RWPE2 (cell line): ENCODE measurements around the gene DLG4.
A peak's percentile ranks its signal among the peaks of the same experiment; 100 is the strongest.

ENCODE experiments used
- ATAC-seq: fragments of 200-7000 bp; cut with Tn5 transposase; 3 replicates; pipeline ENCODE4 v1.9.1; 2021; ENCODE audit warnings: low read depth
- DNase-seq: peaks from one replicate; pipeline ENCODE4 v3.0.0-alpha.2; 2020; ENCODE audit warnings: low spot score
- H3K27ac ChIP-seq: fragments of 450-650 bp; 2 replicates; pipeline ENCODE4 v1.5.1; 2017; ENCODE audit warnings: mild to moderate bottlenecking; ENCODE audit not compliant: poor library complexity, severe bottlenecking
- H3K27me3 ChIP-seq: fragments of 250-450 bp; sonication (Bioruptor Pico); 2 replicates; pipeline ENCODE4 v1.5.1; 2021; ENCODE audit warnings: mild to moderate bottlenecking, moderate library complexity; ENCODE audit not compliant: insufficient read depth, poor library complexity, severe bottlenecking
- H3K36me3 ChIP-seq: fragments of 250-450 bp; sonication (Bioruptor Pico); 2 replicates; pipeline ENCODE4 v1.5.1; 2020; ENCODE audit warnings: low read depth, mild to moderate bottlenecking, moderate library complexity
- H3K4me1 ChIP-seq: fragments of 250-450 bp; sonication (Bioruptor Pico); 2 replicates; pipeline ENCODE4 v1.5.1; 2021; ENCODE audit warnings: mild to moderate bottlenecking, moderate library complexity; ENCODE audit not compliant: insufficient read depth, poor library complexity, severe bottlenecking
- H3K4me3 ChIP-seq: fragments of 250-450 bp; sonication (Bioruptor Pico); 2 replicates; pipeline ENCODE4 v1.5.1; 2021; ENCODE audit warnings: mild to moderate bottlenecking, moderate library complexity; ENCODE audit not compliant: severe bottlenecking
- H3K9me3 ChIP-seq: fragments of 250-450 bp; sonication (Bioruptor Pico); 2 replicates; pipeline ENCODE4 v1.5.1; 2021; ENCODE audit warnings: mild to moderate bottlenecking, moderate library complexity; ENCODE audit not compliant: severe bottlenecking
- CTCF ChIP-seq: fragments of 450-650 bp; IDR thresholded peaks from one replicate; pipeline ENCODE4 v1.5.1; 2017; ENCODE audit warnings: mild to moderate bottlenecking, moderate library complexity; ENCODE audit not compliant: poor library complexity, severe bottlenecking

Gene DLG4

GRCh38 chr17:7259555-7259889, 39.9 kb upstream of the DLG4 start:
- Histone ChIP-seq H3K27ac (peak overlapping the region; percentile 86), H3K4me3 (no peak overlapping the region), H3K36me3 (peaks cover 61% of the 10 kb centered on the region), H3K4me1 (peaks cover 22% of the 10 kb centered on the region), H3K27me3 (no peaks in the 10 kb centered on the region), H3K9me3 (no peaks in the 10 kb centered on the region)
- ATAC-seq (no peak), DNase-seq (no peak)
- no peak for TF ChIP-seq CTCF

- TF ChIP-seq CTCF: no peak
- DNase-seq (no peak), ATAC-seq (peak; percentile 21; the same call in 2 of the 3 replicates)
- Histone ChIP-seq H3K9me3 (no peaks in the 10 kb centered on the region), H3K4me1 (peaks cover 16% of the 10 kb centered on the region), H3K4me3 (no peak overlapping the region), H3K27ac (peak overlapping the region; percentile 86), H3K27me3 (no peaks in the 10 kb centered on the region), H3K36me3 (peaks cover 67% of the 10 kb centered on the region)
Measured at GRCh38 chr17:7258731-7259554, 39.3 kb upstream of the DLG4 start.

GRCh38 chr17:7256766-7257456, 37.3 kb upstream of the DLG4 start:
- Histone ChIP-seq H3K36me3 (peaks cover 74% of the 10 kb centered on the region), H3K4me3 (no peak overlapping the region), H3K27me3 (no peaks in the 10 kb centered on the region), H3K9me3 (no peaks in the 10 kb centered on the region), H3K27ac (no peak overlapping the region), H3K4me1 (peaks cover 16% of the 10 kb centered on the region)
- no peak for DNase-seq
- ATAC-seq: no peak
- no peak for TF ChIP-seq CTCF

GRCh38 chr17:7254511-7254910, 34.9 kb upstream of the DLG4 start:
- H3K27me3 ChIP-seq: no peaks in the 10 kb centered on the region
- ATAC-seq (no peak), DNase-seq (no peak)
- H3K4me3 ChIP-seq: no peak overlapping the region
- H3K4me1 ChIP-seq: peaks cover 8% of the 10 kb centered on the region
- no peaks in the 10 kb centered on the region for H3K9me3 ChIP-seq
- no peak overlapping the region for H3K27ac ChIP-seq
- peaks cover 56% of the 10 kb centered on the region for H3K36me3 ChIP-seq
- TF ChIP-seq CTCF: no peak

- ATAC-seq (no peak), DNase-seq (no peak)
- H3K9me3 ChIP-seq: no peaks in the 10 kb centered on the region
- H3K27ac ChIP-seq: peak overlapping the region; percentile 70
- H3K36me3 ChIP-seq: peaks cover 41% of the 10 kb centered on the region
- no peak for TF ChIP-seq CTCF
- H3K27me3 ChIP-seq: no peaks in the 10 kb centered on the region
- no peaks in the 10 kb centered on the region for H3K4me1 ChIP-seq
- peak overlapping the region; percentile 62 for H3K4me3 ChIP-seq
Measured at GRCh38 chr17:7253082-7253481, 33.4 kb upstream of the DLG4 start.
